Esophagus mucosa (tissue), 1 donor: Measurements from ENCODE around the gene LARP7. TPM values are rescaled to one million over a fixed set of nuclear protein-coding genes. Genes with fewer than 3 reads are reported as not detected.
"Not testable (repeated sequence)": the region's sequence is repeated elsewhere in the genome, so short reads cannot be mapped to it uniquely, and the experiment has no call there.

ENCODE experiments used
- ATAC-seq: fragments of 200-7000 bp; cut with Tn5 transposase; one replicate; pipeline ENCODE4 v1.9.1; 2020
- total RNA-seq: library from RNA; stranded (reverse); gene quantifications from one replicate; pipeline ENCODE4 v1.2.4, GENCODE V29; 2023
- donor health status: DM: yes; HTN: yes; CAD: no.

The LARP7 gene
- 22.8 TPM for total RNA-seq

DNA sequence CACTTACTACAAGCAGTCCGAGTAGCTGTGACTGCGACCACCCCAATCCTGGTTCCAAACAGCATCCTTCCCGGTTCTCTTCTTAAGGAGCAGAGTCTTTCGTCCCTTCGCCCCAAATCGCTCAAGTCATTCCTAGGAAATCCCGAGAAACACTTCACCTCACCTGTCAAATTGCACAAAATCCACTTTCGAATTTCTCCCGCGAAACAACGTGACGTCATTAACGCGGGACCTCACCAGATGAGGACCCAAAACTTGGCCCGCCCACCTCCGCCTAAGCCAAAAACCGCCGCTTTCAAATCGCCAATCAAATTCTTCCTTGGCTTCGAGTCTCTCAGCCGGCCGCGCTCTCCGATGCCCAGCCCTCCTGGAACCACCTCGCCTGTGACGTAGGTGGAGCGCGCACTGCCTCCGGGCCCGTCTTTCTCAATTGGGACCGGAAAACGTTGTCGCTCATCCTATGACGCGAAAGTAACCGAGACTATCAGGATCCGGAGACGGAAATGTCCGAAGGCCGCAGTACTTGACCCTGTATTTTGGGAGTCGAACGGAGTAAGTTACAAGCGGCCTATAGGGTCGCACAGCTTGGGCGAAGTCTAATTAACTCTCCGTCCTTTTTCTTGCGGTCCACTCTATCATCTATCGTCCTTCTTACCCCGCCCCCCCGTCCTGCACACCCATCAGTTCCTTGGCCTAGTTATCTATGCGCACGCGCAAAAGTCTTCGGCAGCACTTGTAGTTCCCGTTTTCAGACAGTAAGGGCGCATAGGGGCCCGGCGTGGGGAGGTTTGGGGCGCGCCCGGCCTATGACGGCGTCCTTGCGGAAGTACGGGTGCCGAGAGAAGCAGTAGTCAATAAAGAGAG, at the start of gene LARP7, which contains the start of gene ZGRF1:
Gene LARP7, plus strand, starts transcription at position 456 of the 864 bp plus-strand sequence. CDS start 7,527 bp downstream, outside the sequence.
Gene ZGRF1, minus strand, starts transcription at position 222 of the 864 bp plus-strand sequence. CDS start 3,733 bp downstream, outside the sequence.
- peak; percentile 99 for ATAC-seq

DNA sequence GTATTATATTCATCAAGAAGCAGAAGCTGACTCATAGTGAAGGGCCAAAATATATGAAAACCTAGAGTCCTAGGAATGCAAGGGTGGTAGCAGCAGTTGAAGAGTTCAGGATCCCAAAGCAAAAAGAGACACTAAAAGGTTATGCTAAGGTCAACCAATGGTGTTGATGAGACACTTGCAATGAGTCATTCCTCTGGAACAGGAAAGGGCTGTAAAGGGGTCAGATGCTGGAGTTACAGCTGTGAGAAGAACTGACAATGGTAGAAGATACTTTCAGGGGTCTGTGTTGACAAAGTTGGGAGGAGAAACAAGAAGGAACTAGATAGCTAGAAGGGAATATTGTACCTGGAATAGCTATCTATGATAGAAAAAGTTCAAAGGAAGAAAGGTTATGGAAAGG, 47.7 kb upstream of the LARP7 start:
- no peak for ATAC-seq

DNA sequence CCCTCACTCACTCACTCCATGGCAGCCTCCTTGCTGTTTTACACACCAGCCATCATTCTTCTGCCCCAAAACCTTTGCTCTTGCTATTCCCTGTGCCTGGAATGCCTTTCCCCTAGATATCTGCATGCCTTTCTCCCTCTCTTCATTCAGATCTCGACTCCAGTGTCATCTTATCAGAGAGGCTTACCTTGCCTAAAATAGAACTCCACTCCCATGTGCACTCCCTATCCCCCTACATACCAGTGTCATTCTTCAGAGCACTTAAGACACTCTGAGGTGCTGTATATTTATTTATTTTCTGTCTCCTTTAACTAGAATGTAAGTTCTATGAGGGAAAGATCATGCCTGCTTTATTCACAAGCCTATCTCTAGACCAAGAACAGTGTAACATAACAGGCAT, 45.4 kb upstream of the LARP7 start:
- ATAC-seq: no peak

DNA sequence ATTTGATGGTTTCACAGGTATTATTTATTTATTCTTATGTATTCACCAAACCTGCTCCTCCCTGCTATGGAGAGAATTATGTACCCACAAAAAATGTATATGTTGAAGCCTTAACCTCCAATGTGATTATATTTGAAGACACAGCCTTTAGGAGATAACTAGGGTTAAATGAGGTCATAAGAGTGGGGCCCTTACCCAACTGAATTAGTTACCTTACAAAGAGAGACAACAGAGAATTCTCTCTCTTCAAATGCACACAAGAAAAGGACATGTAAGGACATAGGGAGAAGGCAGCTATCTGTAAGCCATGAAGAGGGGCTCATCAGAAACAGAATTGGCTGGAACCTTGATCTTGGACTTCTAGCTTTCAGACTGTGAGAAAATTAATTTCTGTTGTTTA, 44.2 kb upstream of the LARP7 start:
- no peak for ATAC-seq

DNA sequence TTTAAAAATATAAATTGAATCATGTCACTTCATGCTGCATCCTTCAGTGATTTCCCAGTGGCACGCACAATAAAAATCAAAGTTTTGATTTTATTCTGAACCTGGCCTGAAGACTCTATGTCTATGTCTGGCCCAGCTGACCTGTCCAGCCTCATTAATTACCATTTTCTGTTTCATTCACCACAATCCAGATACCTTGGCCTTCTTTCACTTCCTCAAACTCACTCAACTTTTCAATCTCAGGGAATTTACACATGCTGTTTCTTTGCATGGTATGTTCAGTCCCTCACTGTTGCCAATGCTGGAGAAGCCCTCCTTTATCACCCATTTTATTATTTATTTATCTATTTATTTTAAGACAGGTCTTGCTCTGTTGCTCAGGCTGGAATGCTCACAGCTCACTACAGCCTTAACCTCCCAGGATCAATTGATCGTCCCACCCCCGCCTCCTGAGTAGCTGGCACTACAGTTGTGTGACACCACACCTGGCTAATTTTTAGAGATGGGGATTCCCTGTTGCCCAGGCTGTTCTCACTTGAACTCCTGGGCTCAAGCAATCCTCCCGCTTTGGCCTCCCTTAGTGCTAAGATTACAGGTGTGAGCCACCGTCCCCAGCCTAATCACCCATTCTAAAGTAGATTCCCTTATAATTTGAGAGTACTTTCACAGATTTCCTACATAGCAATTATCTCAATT, 43.4 kb upstream of the LARP7 start:
- no peak for ATAC-seq

DNA sequence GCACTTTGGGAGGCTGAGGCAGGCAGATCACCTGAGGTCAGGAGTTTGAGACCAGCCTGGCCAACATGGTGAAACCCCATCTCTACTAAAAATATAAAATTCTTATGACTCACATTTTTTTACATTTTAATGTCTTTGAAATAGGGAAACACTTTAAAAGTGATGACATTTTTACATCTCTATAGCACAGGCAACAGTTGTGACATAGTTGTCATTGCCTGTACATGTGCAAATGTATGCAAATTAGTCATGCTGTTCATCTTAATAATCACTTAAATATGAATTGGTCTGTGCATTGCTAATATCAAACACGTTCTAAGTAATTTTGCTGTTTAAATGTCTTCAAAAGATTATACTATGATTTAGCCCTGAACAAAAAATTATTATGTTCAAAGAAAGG, 42.0 kb upstream of the LARP7 start:
- no peak for ATAC-seq

DNA sequence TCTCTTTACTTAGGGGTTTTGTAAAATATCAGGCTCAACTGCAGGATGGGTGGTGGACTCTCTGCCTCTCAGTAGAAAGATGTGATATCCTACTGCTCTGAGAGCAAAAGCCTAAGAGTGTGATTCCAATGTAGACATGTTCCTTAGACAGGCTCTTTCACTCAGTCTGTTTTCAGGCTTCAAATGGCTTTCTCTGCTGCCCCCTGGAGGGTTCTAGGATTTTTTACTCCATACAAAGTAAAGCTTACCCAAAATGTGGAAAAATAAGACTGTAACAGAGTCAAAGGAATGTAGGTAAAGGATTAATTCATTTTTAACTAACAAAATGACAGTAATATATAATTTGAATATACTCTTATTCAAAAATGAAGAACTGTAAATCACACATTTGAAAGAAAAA, 32.4 kb upstream of the LARP7 start:
- ATAC-seq: no peak

DNA sequence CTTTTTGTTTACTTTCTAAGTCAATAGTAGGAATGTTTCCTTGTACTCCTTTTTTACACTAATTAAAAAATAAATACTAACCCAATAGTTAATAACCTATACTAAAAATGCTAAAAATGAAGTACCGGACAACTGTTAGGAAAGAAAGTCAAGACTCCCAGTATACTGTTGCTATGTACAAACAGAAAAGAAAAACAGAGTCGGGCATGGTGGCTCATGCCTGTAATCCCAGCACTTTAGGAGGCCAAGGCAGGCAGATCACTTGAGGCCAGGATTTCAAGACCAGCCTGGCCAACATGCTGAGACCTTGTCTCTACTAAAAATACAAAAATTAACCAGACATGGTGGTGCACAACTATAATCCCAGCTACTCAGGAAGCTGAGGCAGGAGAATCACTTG, 24.1 kb upstream of the LARP7 start:
- ATAC-seq: not testable (repeated sequence)

DNA sequence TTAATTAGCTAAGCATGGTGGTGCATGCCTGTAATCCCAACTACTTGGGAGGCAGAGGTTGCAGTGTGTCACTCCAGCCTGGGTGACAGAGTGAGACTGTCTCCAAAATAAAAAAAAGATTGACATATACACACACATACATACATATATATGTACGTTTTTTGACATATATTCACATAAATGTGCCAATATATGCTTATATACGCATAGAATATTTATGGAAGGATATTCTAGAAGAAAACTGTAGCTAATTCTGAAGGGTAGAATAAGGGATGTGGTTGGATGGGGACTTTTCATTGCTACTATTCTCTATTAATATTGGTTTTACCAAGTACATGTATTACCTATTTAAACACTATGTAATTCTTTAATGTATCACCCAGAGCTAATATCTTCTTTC, 20.0 kb upstream of the LARP7 start:
- no peak for ATAC-seq

DNA sequence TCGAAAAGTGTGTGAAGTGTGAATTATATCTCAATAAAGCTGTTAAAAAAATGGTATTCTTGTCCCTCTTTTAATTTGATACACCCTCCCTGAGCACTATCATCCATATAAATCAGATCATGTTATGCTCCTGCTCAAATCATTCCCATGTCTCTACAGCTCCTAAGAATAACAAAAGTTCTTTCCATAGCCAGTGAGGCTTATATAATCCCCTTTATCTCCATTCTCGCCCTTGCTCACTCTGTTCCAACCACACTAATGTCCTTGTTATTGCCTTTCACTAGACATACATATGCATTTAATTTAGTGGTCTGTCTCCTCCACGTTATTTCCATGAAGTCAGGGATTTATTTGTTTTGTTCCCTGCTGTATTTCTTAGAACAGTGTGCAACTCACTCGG, 10.7 kb upstream of the LARP7 start:
- ATAC-seq: no peak

DNA sequence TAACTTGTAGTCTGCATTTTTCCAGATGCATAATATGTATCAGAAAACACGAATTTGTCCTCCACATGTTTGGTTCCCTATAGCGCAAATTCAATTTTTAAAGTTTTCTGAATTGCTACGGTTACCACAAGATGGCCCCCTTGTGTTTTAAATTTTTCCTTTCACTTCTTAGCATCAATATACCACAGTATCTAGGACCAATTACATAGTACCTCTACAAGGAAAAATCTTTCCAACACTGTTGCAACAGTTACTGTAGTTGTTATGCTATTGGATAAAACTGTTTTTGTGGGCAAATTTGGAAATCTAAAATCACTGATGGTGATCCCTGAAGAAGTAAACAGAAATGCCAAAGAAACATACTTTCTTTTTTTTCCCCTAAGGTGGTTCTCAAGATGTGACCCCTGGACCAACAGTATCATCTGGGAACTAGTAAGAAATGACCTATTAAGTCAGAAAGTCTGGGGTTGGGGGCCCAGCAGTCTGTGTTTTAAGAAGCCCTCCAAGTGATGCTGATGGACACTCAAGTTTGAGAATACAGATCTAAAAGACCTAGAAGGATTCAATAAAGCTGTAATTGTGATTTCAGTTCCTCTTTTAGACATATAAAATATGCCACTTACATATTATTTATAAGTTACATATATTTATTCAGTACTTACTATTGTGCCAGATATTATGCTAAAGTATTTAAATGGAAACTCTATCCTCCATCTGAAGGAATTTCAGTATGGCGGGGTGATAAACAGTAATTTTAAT, 3.3 kb upstream of the LARP7 start:
- ATAC-seq: no peak

DNA sequence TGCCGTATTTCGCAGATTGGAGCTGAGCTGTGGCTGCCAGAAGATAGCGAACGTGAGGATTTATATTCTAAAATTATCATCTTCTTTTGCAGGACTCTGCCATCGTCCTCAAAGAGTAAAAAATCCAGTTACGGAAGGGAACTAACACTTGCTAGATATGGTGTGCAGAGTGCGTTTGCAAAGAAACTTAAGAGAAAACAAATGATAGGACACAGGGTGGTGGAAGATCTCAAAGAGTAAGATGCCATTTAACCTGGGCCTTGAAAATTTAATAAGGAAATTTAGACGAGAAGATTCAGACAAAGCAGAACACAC, 566 bp downstream of the LARP7 start:
- ATAC-seq: no peak

DNA sequence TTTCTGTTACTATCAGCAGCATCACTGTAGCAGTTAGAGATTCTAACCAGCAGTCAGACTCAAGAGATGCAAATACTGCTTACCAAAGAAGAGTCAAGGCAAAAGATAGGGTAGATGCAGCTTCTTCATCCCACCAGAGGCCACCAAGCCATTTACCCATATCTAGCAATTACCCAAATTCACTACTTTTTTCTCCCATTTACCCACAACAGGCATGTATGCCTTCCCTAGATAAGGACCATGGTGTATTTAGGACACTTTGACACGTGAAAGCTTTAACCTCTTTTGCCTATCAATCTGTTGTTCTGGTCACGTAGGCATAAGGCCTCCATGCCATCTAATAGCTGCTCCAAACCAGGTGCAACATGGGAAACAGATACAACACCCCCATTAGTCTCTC, 5.6 kb downstream of the LARP7 start:
- no peak for ATAC-seq

DNA sequence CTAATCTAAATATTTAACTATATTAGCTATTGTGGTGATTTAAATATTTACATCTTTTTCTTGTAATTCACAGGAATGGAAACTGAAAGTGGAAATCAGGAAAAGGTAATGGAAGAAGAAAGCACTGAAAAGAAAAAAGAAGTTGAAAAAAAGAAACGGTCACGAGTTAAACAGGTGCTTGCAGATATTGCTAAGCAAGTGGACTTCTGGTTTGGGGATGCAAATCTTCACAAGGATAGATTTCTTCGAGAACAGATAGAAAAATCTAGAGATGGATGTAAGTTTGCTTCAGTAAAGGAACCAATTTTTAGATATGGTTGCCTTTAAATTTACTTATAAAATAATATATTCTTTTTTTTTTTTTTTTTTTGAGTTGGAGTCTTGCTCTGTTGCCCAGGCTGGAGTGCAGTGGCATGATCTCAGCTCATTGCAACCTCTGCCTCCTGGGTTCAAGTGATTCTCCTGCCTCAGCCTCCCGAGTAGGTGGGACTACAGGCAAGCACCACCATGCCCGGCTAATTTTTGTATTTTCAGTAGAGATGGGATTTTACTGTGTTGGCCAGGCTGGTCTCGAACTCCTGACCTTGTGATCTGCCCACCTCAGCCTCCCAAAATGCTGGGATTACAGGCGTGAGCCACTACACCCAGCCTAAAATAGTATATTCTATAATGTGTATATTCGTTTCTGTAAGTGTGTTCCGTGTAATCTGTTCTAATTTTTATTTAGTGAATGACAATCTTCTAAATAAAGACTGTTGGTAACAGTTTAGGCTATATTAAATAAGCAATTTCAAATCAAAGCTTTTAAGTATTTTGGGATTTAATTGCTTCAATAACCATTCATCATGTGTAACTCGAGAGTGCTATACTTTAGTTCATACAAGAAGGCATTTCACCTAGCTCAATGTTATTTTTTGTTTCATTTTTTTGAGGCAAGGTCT, 7.9 kb downstream of the LARP7 start:
- ATAC-seq: not testable (repeated sequence)

DNA sequence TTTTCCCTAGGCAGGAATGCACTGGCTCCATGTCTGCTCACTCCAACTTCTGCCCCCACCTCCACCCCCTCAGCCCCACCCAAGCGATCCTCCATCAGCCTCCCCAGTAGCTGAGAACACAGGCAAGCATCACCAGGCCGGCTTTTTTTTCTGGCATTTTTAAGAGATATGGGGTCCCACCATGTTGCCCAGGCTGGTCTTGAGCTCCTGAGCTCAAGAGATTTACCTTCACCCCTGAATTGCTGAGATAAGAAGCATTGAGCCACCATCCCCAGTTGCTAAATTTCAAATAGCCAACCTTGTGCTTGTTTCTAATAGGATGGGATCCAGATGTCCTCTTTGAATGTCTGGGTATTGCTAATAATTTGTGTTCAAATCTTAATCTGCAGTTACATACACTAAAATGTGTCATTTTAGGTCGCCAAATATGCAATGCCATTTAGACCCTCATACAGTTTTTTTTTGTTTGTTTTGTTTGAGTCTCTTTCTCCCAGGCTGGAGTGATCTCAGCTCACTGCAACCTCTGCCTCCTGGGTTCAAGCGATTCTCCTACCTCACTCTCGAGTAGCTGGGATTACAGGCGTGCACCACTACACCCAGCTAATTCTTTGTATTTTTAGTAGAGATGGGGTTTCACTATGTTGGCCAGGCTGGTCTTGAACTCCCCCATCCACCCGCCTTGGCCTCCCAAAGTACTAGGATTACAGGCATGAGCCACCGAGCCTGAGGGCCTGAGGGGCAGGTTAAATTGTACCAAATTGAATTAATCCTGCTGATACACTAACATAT, 8.8 kb downstream of the LARP7 start:
- no peak for ATAC-seq

DNA sequence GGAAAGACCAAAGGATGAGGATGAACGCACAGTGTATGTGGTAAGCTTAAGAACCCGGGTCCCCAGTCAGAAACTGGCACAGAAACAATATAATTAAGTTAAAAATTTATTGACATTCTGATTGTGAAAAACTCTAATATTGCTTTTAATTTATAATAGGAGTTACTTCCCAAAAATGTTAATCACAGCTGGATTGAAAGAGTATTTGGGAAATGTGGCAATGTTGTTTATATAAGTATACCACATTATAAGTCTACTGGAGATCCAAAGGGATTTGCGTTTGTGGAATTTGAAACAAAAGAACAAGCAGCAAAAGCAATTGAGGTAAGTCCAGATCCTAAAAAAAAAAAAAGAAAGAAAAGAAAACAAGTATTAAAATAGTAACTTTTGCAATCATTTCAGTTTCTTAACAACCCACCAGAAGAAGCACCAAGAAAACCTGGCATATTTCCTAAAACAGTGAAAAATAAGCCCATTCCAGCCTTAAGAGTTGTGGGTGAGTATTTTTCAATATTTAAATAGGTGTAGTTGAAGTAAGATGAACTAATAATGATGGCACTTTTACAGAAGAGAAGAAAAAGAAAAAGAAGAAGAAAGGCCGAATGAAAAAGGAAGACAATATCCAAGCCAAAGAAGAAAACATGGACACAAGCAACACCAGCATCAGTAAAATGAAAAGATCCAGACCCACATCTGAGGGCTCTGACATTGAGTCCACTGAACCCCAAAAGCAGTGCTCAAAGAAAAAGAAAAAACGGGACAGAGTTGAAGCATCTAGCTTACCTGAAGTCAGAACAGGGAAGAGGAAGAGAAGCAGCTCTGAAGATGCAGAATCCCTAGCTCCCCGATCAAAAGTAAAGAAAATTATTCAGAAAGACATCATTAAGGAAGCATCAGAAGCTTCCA, 9.9 kb downstream of the LARP7 start:
- no peak for ATAC-seq

DNA sequence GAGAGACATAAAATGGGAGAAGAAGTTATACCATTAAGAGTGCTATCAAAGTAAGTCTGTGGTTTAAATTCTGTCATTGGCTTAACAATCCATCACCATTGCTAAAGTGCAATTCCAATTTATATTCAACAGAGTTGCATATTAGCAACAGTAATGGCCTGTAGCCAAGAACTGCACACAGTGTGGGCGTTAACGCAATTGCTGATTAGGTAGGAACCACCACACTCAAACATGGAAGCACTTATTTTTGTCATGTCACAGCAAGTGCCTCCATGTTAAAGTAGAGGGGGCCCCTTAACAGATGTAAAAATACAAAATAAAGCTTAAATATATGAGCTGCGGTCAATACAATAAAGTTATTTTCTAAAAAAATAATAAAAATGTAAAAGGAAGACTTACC, 10.8 kb downstream of the LARP7 start:
- ATAC-seq: no peak

DNA sequence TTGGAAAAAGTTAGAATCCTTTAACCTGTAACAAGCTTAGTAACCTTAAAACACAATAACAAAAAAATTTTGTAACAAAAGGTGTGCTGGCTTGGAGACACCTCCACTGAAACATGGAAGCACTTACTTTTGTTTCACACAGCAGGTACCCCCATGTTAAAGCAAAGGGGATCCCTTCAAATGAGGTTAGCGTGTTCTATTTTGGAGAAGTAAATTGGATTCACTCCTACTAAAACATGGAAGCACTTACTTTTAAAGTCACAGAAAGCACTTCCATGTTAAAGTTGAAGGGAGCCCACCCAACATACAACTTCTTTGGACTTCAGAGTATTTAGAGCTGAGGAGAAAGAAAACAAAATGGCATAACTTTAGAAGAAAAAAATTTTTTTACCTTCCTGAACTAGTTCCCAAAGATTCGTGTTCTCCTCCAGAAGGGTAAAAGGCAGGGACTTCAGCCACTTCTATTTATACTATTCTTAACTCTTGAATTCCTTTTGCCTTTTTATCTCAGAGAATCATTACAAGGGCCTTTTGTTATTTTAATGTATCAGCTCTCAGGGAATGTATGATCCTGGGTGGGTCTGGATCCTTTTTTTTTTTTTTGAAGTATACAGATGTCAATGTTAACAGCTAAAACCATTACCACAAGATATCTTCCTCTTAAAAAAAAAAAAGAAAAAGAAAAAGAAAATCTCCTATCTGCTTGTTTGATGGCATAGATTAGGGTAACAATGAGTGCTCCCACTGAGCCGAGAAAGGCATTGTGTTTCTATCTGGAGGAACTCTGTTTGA, 11.5 kb downstream of the LARP7 start:
- no peak for ATAC-seq

DNA sequence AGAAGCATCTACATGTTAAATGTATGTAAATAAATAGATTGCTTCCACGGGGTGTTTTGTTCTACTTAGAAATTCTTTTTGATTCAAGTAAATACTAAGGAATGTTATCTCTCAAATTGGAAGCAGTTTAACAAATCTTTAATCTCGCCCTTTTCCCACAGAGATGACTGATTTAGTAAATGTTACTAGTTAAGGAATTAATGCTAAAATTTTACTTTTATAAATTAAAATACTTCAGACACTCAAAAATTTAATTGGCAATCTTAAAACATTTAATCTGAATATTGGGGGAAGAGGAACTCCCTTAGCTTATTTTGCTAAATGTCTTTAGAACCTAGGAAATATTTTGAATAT, 12.1 kb downstream of the LARP7 start:
- no peak for ATAC-seq

DNA sequence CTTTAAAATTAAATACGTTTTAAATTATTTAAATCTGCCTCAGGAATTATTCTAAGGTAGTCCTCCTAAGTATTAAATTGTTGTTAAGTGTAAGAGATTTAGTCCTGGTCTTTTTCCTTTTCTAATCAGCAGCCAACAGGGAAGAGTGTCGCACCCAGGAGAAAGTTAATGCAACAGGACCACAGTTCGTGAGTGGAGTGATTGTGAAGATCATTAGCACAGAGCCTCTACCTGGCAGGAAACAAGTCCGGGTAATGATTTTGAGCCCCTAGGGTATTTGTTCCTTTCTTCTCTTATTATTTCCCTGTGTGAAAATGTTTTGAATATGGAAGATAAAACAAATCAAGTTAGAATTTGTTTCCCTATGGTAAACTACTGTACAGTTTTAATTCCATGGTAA, 13.4 kb downstream of the LARP7 start:
- no peak for ATAC-seq
